Measurements from ENCODE around the gene MTREX. TPM values are rescaled to one million over a fixed set of nuclear protein-coding genes. Genes with fewer than 3 reads are reported as not detected.

MTREX gene
- total RNA-seq, 2 experiments from 2014 or later, result 50.9 to 54.5 TPM

GRCh38 chr5:55453211-55453610, 145.4 kb downstream of the MTREX start:
- no peak for ATAC-seq (ENCODE audit: poor library complexity)
- intact Hi-C loops (cut with DNase I, micrococcal nuclease), result no loop called here
- TF ChIP-seq CTCF (IDR thresholded peaks at IDR 0.05), result no peak
- no peaks in the 10 kb centered on the region for H3K36me3 ChIP-seq (ENCODE audit: insufficient read depth, low read length)
- no peaks in the 10 kb centered on the region for H3K9me3 Mint-ChIP-seq
- no peaks in the 10 kb centered on the region for H3K4me1 ChIP-seq (ENCODE audit: insufficient read depth, low read length)
- H3K9me3 ChIP-seq (ENCODE audit: control insufficient read depth in 1 of 2, insufficient read depth in 1 of 2, low read length in 2 of 2), result no peaks in the 10 kb centered on the region
- CTCF ChIA-PET, result no interaction called here
- no peak overlapping the region for H3K27ac ChIP-seq (ENCODE audit: low read depth in 1 of 2, low read length in 2 of 2)
- no peak overlapping the region for H3K4me3 ChIP-seq (ENCODE audit: low read length)
- POLR2A ChIA-PET, result no interaction called here
- no peak overlapping the region for H3K27ac Mint-ChIP-seq
- DNase-seq, result no peak
- H3K27me3 ChIP-seq (ENCODE audit: control insufficient read depth in 1 of 2, insufficient read depth in 2 of 2, low read length in 2 of 2), result no peaks in the 10 kb centered on the region
- no peaks in the 10 kb centered on the region for H3K4me1 Mint-ChIP-seq (ENCODE audit: low read depth)
- no peak overlapping the region for H3K4me3 Mint-ChIP-seq
- H3K27me3 Mint-ChIP-seq, result no peaks in the 10 kb centered on the region
- H3K36me3 Mint-ChIP-seq (ENCODE audit: low read depth), result peaks cover 14% of the 10 kb centered on the region

- Histone ChIP-seq H3K36me3 (ENCODE audit: insufficient read depth, low read length) (no peaks in the 10 kb centered on the region), H3K27ac (ENCODE audit: low read depth in 1 of 2, low read length in 2 of 2) (no peak overlapping the region), H3K4me1 (ENCODE audit: insufficient read depth, low read length) (no peaks in the 10 kb centered on the region), H3K27me3 (ENCODE audit: control insufficient read depth in 1 of 2, insufficient read depth in 2 of 2, low read length in 2 of 2) (no peaks in the 10 kb centered on the region), H3K4me3 (ENCODE audit: low read length) (no peak overlapping the region), H3K9me3 (ENCODE audit: control insufficient read depth in 1 of 2, insufficient read depth in 1 of 2, low read length in 2 of 2) (no peaks in the 10 kb centered on the region)
- Mint-ChIP-seq H3K9me3 (no peaks in the 10 kb centered on the region), H3K4me3 (no peak overlapping the region), H3K27me3 (no peaks in the 10 kb centered on the region), H3K36me3 (ENCODE audit: low read depth) (peaks cover 18% of the 10 kb centered on the region), H3K27ac (no peak overlapping the region), H3K4me1 (ENCODE audit: low read depth) (no peaks in the 10 kb centered on the region)
- ATAC-seq (ENCODE audit: poor library complexity) (no peak), DNase-seq (no peak)
- intact Hi-C loops (cut with DNase I, micrococcal nuclease), result no loop called here
- POLR2A ChIA-PET, result no interaction called here
- TF ChIP-seq CTCF (IDR thresholded peaks at IDR 0.05), result no peak
- CTCF ChIA-PET, result no interaction called here
These were observed 146.5 kb downstream of the MTREX start for GRCh38 chr5:55454282-55454681.

DNA sequence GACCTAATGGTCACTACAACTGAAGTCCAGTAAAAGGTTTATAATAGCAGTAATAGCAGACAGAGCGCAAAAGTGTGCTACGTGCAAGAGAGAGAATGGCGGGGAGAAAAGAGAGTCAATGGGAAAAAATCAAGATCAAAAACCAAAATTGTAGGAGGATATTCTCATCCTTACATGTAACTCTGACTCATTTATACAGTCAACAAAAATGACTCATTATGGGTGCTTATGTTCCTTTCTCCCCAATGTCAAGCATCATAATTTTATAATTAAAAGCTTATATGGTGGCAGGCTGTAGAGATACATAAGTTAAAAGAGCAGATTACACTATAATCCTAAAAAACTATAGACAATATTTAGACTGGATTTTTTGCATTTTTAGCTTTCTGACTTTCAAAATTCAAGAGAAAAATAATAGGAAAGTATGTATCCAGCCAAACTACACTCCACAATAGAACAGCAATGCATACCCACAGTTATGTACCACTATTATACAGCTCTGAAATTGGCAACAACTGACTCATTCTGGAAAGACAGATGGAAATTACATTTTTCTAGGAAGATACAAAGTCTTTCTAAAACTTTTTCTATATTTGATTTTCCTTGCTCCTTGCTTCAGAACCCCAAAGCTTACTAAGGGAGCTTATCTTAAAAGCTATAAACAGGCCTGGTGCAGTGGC, 148.6 kb downstream of the MTREX start:
- H3K9me3 Mint-ChIP-seq, result no peaks in the 10 kb centered on the region
- H3K9me3 ChIP-seq (ENCODE audit: control insufficient read depth in 1 of 2, insufficient read depth in 1 of 2, low read length in 2 of 2), result no peaks in the 10 kb centered on the region
- POLR2A ChIA-PET, result interaction anchor here (0.6 kb wide), 1 partner anchor 105 kb away, joined by 3 read pairs; no protein-coding TSS in a partner anchor
- H3K36me3 Mint-ChIP-seq (ENCODE audit: low read depth), result peaks cover 13% of the 10 kb centered on the region
- no peak for ATAC-seq (ENCODE audit: poor library complexity)
- no peaks in the 10 kb centered on the region for H3K4me1 Mint-ChIP-seq (ENCODE audit: low read depth)
- CTCF ChIA-PET, result interaction anchor here (1.3 kb wide), 1 partner anchor 10 kb away, joined by 5 read pairs; no protein-coding TSS in a partner anchor
- no peak overlapping the region for H3K4me3 ChIP-seq (ENCODE audit: low read length)
- H3K36me3 ChIP-seq (ENCODE audit: insufficient read depth, low read length), result no peaks in the 10 kb centered on the region
- no peaks in the 10 kb centered on the region for H3K27me3 Mint-ChIP-seq
- no peaks in the 10 kb centered on the region for H3K4me1 ChIP-seq (ENCODE audit: insufficient read depth, low read length)
- no peak for TF ChIP-seq CTCF (IDR thresholded peaks at IDR 0.05)
- H3K27ac ChIP-seq (ENCODE audit: low read depth in 1 of 2, low read length in 2 of 2), result no peak overlapping the region
- H3K27ac Mint-ChIP-seq, result no peak overlapping the region
- no peak overlapping the region for H3K4me3 Mint-ChIP-seq
- no peak for DNase-seq
- H3K27me3 ChIP-seq (ENCODE audit: control insufficient read depth in 1 of 2, insufficient read depth in 2 of 2, low read length in 2 of 2), result no peaks in the 10 kb centered on the region
- intact Hi-C loops (cut with DNase I, micrococcal nuclease), result no loop called here
